MM.1S (cell line): ENCODE data around the gene GABRG3.

Source experiments
- DNase-seq: peaks from one replicate; pipeline ENCODE4 v3.0.0-alpha.2; 2015
- H2AFZ ChIP-seq: fragments of 300-600 bp; sonication (generic); 2 replicates; pipeline ENCODE4 v1.6.0; 2016; ENCODE audit warnings: antibody characterized with exemption, low read length
- H3F3A ChIP-seq: fragments of 300-600 bp; sonication (generic); 2 replicates; pipeline ENCODE4 v1.6.1; 2016; ENCODE audit warnings: mild to moderate bottlenecking, antibody characterized with exemption, low read length, moderate library complexity, mixed read lengths; ENCODE audit not compliant: insufficient read depth
- H3K27ac ChIP-seq: fragments of 300-600 bp; sonication (generic); 2 replicates; pipeline ENCODE4 v1.5.1; 2016; ENCODE audit warnings: mild to moderate bottlenecking, low read length
- H3K27me3 ChIP-seq: fragments of 300-600 bp; sonication (generic); replicated peaks from 2 replicates; pipeline ENCODE4 v1.6.0; 2016; ENCODE audit warnings: low read length; ENCODE audit not compliant: insufficient read depth
- H3K36me3 ChIP-seq: fragments of 300-600 bp; sonication (generic); replicated peaks from 2 replicates; pipeline ENCODE4 v1.6.1; 2016; ENCODE audit warnings: mild to moderate bottlenecking, low read length, mixed read lengths; ENCODE audit not compliant: insufficient read depth
- H3K4me1 ChIP-seq: fragments of 300-600 bp; sonication (generic); 2 replicates; pipeline ENCODE4 v1.6.1; 2016; ENCODE audit warnings: low read length, mixed read lengths
- H3K4me2 ChIP-seq: fragments of 300-600 bp; sonication (generic); 2 replicates; pipeline ENCODE4 v1.6.0; 2016; ENCODE audit warnings: low read depth, low read length
- H3K4me3 ChIP-seq: fragments of 300-600 bp; sonication (generic); 2 replicates; pipeline ENCODE4 v1.5.1; 2016; ENCODE audit warnings: low read length, mixed read lengths
- H3K79me2 ChIP-seq: fragments of 300-600 bp; sonication (generic); 2 replicates; pipeline ENCODE4 v1.6.1; 2016; ENCODE audit warnings: mixed run types, low read length, mixed read lengths
- H3K9ac ChIP-seq: fragments of 300-600 bp; sonication (generic); 2 replicates; pipeline ENCODE4 v1.6.1; 2016; ENCODE audit warnings: low read length, mixed read lengths
- H3K9me2 ChIP-seq: fragments of 300-600 bp; sonication (generic); replicated peaks from 2 replicates; pipeline ENCODE4 v1.6.1; 2016; ENCODE audit warnings: mild to moderate bottlenecking, low read length, mixed read lengths; ENCODE audit not compliant: insufficient read depth
- H3K9me3 ChIP-seq: fragments of 300-600 bp; sonication (generic); replicated peaks from 2 replicates; pipeline ENCODE4 v1.6.1; 2016; ENCODE audit warnings: mild to moderate bottlenecking, low read length, mixed read lengths; ENCODE audit not compliant: insufficient read depth
- H4K20me1 ChIP-seq: fragments of 300-600 bp; sonication (generic); 2 replicates; pipeline ENCODE4 v1.6.1; 2016; ENCODE audit warnings: mild to moderate bottlenecking, low read length, moderate library complexity, mixed read lengths; ENCODE audit not compliant: insufficient read depth
- CTCF ChIP-seq: fragments of 300-600 bp; sonication (generic); IDR thresholded peaks from 2 replicates; pipeline ENCODE4 v1.5.1; 2016; ENCODE audit warnings: antibody characterized with exemption, low read length, mixed read lengths
- EZH2 ChIP-seq: fragments of 300-600 bp; sonication (generic); optimal IDR thresholded peaks from 2 replicates; pipeline ENCODE3; 2017; ENCODE audit warnings: low read depth, mild to moderate bottlenecking, antibody characterized with exemption, low read length, mixed read lengths
- EZH2phosphoT487 ChIP-seq: fragments of 300-600 bp; sonication (generic); IDR thresholded peaks from 2 replicates; pipeline ENCODE4 v1.6.1; 2018; ENCODE audit warnings: antibody characterized with exemption, low read length

GABRG3 gene

GRCh38 chr15:27234593-27234992 lies 263.6 kb downstream of the GABRG3 start:
- TF ChIP-seq CTCF, result no peak
- no peak for TF ChIP-seq EZH2
- no peak for TF ChIP-seq EZH2phosphoT487
- Histone ChIP-seq H3F3A (no peaks in the 10 kb centered on the region), H3K36me3 (no peaks in the 10 kb centered on the region), H3K4me1 (no peaks in the 10 kb centered on the region), H3K4me3 (no peak overlapping the region), H3K9me2 (no peaks in the 10 kb centered on the region), H3K9ac (no peak overlapping the region), H3K27me3 (no peaks in the 10 kb centered on the region), H3K9me3 (no peaks in the 10 kb centered on the region), H4K20me1 (no peaks in the 10 kb centered on the region), H3K79me2 (no peaks in the 10 kb centered on the region), H3K27ac (no peak overlapping the region), H2AFZ (no peak overlapping the region), H3K4me2 (no peak overlapping the region)
- no peak for DNase-seq

GRCh38 chr15:27235161-27235560 lies 264.2 kb downstream of the GABRG3 start:
- no peak for DNase-seq
- Histone ChIP-seq H3K36me3 (no peaks in the 10 kb centered on the region), H2AFZ (no peak overlapping the region), H3F3A (no peaks in the 10 kb centered on the region), H3K4me1 (no peaks in the 10 kb centered on the region), H3K4me3 (no peak overlapping the region), H3K27ac (no peak overlapping the region), H3K4me2 (no peak overlapping the region), H3K9me3 (no peaks in the 10 kb centered on the region), H4K20me1 (no peaks in the 10 kb centered on the region), H3K9ac (no peak overlapping the region), H3K27me3 (no peaks in the 10 kb centered on the region), H3K9me2 (no peaks in the 10 kb centered on the region), H3K79me2 (no peaks in the 10 kb centered on the region)
- TF ChIP-seq CTCF (no peak), EZH2 (no peak), EZH2phosphoT487 (no peak)

GRCh38 chr15:27235681-27236080 lies 264.7 kb downstream of the GABRG3 start:
- Histone ChIP-seq H3K9me3 (no peaks in the 10 kb centered on the region), H2AFZ (no peak overlapping the region), H3K36me3 (no peaks in the 10 kb centered on the region), H3K27me3 (no peaks in the 10 kb centered on the region), H3K27ac (no peak overlapping the region), H3K4me1 (no peaks in the 10 kb centered on the region), H3K9me2 (no peaks in the 10 kb centered on the region), H3K9ac (no peak overlapping the region), H3K4me3 (no peak overlapping the region), H4K20me1 (no peaks in the 10 kb centered on the region), H3F3A (no peaks in the 10 kb centered on the region), H3K79me2 (no peaks in the 10 kb centered on the region), H3K4me2 (no peak overlapping the region)
- DNase-seq, result no peak
- no peak for TF ChIP-seq EZH2
- TF ChIP-seq EZH2phosphoT487, result no peak
- no peak for TF ChIP-seq CTCF
